Esophagus mucosa (tissue), 1 donor: ENCODE measurements around the gene USP17L12. TPM values are rescaled to one million over a fixed set of nuclear protein-coding genes. Genes with fewer than 3 reads are reported as not detected.
"Not testable (repeated sequence)": the region's sequence is repeated elsewhere in the genome, so short reads cannot be mapped to it uniquely, and the experiment has no call there.

Source experiments
- ATAC-seq: fragments of 200-7000 bp; cut with Tn5 transposase; one replicate; pipeline ENCODE4 v1.9.1; 2020
- total RNA-seq: library from RNA; stranded (reverse); gene quantifications from one replicate; pipeline ENCODE4 v1.2.4, GENCODE V29; 2023
- donor health status: DM: yes; HTN: yes; CAD: no.

The USP17L12 gene
- total RNA-seq: not detected

GRCh38 chr4:9219852-9220251 lies at the start of gene USP17L12:
TSS of gene USP17L12 (plus strand) at chr4:9220152. CDS start at chr4:9220152, 0 bp downstream.
- ATAC-seq: not testable (repeated sequence)

- not testable (repeated sequence) for ATAC-seq
These were observed 9.6 kb upstream of the USP17L12 start, which contains the start of gene USP17L10 for GRCh38 chr4:9210357-9210756. TSS of gene USP17L10 (plus strand) at chr4:9210657. CDS start at chr4:9210657, 0 bp downstream.

- ATAC-seq: not testable (repeated sequence)
These were observed 5.3 kb upstream of the USP17L12 start for GRCh38 chr4:9214701-9215100.

GRCh38 chr4:9215105-9215504 lies 4.8 kb upstream of the USP17L12 start, which contains the start of gene USP17L11:
TSS of gene USP17L11 (plus strand) at chr4:9215405. CDS start at chr4:9215405, 0 bp downstream.
- not testable (repeated sequence) for ATAC-seq

GRCh38 chr4:9224596-9224995 lies 4.6 kb downstream of the USP17L12 start, which contains the start of gene USP17L13:
TSS of gene USP17L13 (plus strand) at chr4:9224896. CDS start at chr4:9224896, 0 bp downstream.
- not testable (repeated sequence) for ATAC-seq

GRCh38 chr4:9230249-9230648 lies 10.3 kb downstream of the USP17L12 start:
- not testable (repeated sequence) for ATAC-seq

GRCh38 chr4:9234085-9234484 lies 14.1 kb downstream of the USP17L12 start, which contains the start of gene USP17L15:
TSS of gene USP17L15 (plus strand) at chr4:9234385. CDS start at chr4:9234385, 0 bp downstream.
- ATAC-seq: not testable (repeated sequence)

- not testable (repeated sequence) for ATAC-seq
These were observed 18.5 kb downstream of the USP17L12 start for GRCh38 chr4:9238461-9238860.

- not testable (repeated sequence) for ATAC-seq
These were observed 23.6 kb downstream of the USP17L12 start, which contains the start of gene USP17L17 for GRCh38 chr4:9243579-9243978. TSS of gene USP17L17 (plus strand) at chr4:9243879. CDS start at chr4:9243879, 0 bp downstream.

- ATAC-seq: not testable (repeated sequence)
These were observed 28.2 kb downstream of the USP17L12 start, which contains the start of gene USP17L18 for GRCh38 chr4:9247953-9248680. TSS of gene USP17L18 (plus strand) at chr4:9248630. CDS start at chr4:9248630, 0 bp downstream.

GRCh38 chr4:9253078-9253477 lies 33.1 kb downstream of the USP17L12 start, which contains the start of gene USP17L19:
TSS of gene USP17L19 (plus strand) at chr4:9253378. CDS start at chr4:9253378, 0 bp downstream.
- not testable (repeated sequence) for ATAC-seq

- not testable (repeated sequence) for ATAC-seq
These were observed 37.9 kb downstream of the USP17L12 start, which contains the start of gene USP17L20 for GRCh38 chr4:9257824-9258223. TSS of gene USP17L20 (plus strand) at chr4:9258124. CDS start at chr4:9258124, 0 bp downstream.

GRCh38 chr4:9262572-9262971 lies 42.6 kb downstream of the USP17L12 start, which contains the start of gene USP17L21:
TSS of gene USP17L21 (plus strand) at chr4:9262872. CDS start at chr4:9262872, 0 bp downstream.
- ATAC-seq: not testable (repeated sequence)

GRCh38 chr4:9267319-9267718 lies 47.4 kb downstream of the USP17L12 start, which contains the start of gene USP17L22:
TSS of gene USP17L22 (plus strand) at chr4:9267619. CDS start at chr4:9267619, 0 bp downstream.
- not testable (repeated sequence) for ATAC-seq

Other genes with a start within 250 kb of the USP17L12 start
- gene FAM90A26, start 49.7 kb upstream of the USP17L12 start, total RNA-seq: not detected
- gene USP17L10, start 9.5 kb upstream of the USP17L12 start, total RNA-seq: not detected
- not detected for gene USP17L11, start 4.7 kb upstream of the USP17L12 start, total RNA-seq
- not detected for gene USP17L13, start 4.7 kb downstream of the USP17L12 start, total RNA-seq
- gene USP17L15, start 14.2 kb downstream of the USP17L12 start, total RNA-seq: not detected
- gene USP17L17, start 23.7 kb downstream of the USP17L12 start, total RNA-seq: not detected
- not detected for gene USP17L18, start 28.5 kb downstream of the USP17L12 start, total RNA-seq
- gene USP17L19, start 33.2 kb downstream of the USP17L12 start, total RNA-seq: not detected
- not detected for gene USP17L20, start 38.0 kb downstream of the USP17L12 start, total RNA-seq
- gene USP17L21, start 42.7 kb downstream of the USP17L12 start, total RNA-seq: not detected
- not detected for gene USP17L22, start 47.5 kb downstream of the USP17L12 start, total RNA-seq
- not detected for gene USP17L24, start 105.0 kb downstream of the USP17L12 start, total RNA-seq
- gene USP17L25, start 109.8 kb downstream of the USP17L12 start, total RNA-seq: not detected
- gene USP17L26, start 114.5 kb downstream of the USP17L12 start, total RNA-seq: not detected
- gene USP17L5, start 119.3 kb downstream of the USP17L12 start, total RNA-seq: not detected
- not detected for gene USP17L27, start 124.0 kb downstream of the USP17L12 start, total RNA-seq
- not detected for gene USP17L28, start 128.7 kb downstream of the USP17L12 start, total RNA-seq
- gene USP17L29, start 133.5 kb downstream of the USP17L12 start, total RNA-seq: not detected
- not detected for gene USP17L30, start 143.0 kb downstream of the USP17L12 start, total RNA-seq
- not detected for gene DEFB131A, start 224.3 kb downstream of the USP17L12 start, total RNA-seq